HL-60 (cell line): Measurements from ENCODE around the gene SAP30L.

Source experiments
- DNase-seq, 2 experiments: peaks; one replicate each; pipeline ENCODE4 v3.0.0-alpha.2; 2010 to 2020; ENCODE audit warnings: low read depth in 1 of 2, low spot score in 1 of 2
- H3K27ac ChIP-seq: fragments of 250-450 bp; sonication (Bioruptor Pico); replicated peaks from 2 replicates; pipeline ENCODE4 v1.5.1; 2020; ENCODE audit warnings: mild to moderate bottlenecking, moderate library complexity
- H3K27me3 ChIP-seq: fragments of 250-450 bp; sonication (Bioruptor Pico); 2 replicates; pipeline ENCODE4 v1.5.1; 2021; ENCODE audit warnings: mild to moderate bottlenecking, moderate library complexity; ENCODE audit not compliant: insufficient read depth, poor library complexity, severe bottlenecking
- H3K4me3 ChIP-seq: replicated peaks from 2 replicates; pipeline ENCODE4 v1.5.1; 2011; ENCODE audit warnings: mild to moderate bottlenecking, control low read depth, low read length; ENCODE audit not compliant: insufficient read depth
- CTCF ChIP-seq: IDR thresholded peaks from one replicate; pipeline ENCODE4 v1.5.1; 2011; ENCODE audit warnings: low read length, control low read depth, inconsistent platforms; ENCODE audit not compliant: insufficient read depth
- GABPA ChIP-seq: IDR thresholded peaks from 2 replicates; pipeline ENCODE4 v1.6.1; 2012; ENCODE audit warnings: low read depth
- POLR2AphosphoS5 ChIP-seq: IDR thresholded peaks from 2 replicates; pipeline ENCODE4 v1.6.1; 2012; ENCODE audit warnings: low read depth
- REST ChIP-seq: IDR thresholded peaks from 2 replicates; pipeline ENCODE4 v1.6.1; 2012; ENCODE audit warnings: low read depth; ENCODE audit not compliant: insufficient replicate concordance
- SPI1 ChIP-seq: IDR thresholded peaks from 2 replicates; pipeline ENCODE4 v1.6.1; 2012; ENCODE audit warnings: low read depth, mild to moderate bottlenecking, borderline replicate concordance

The SAP30L gene

GRCh38 chr5:154437281-154437965 is 8.4 kb upstream of the SAP30L start:
- TF ChIP-seq CTCF (no peak), POLR2AphosphoS5 (no peak), SPI1 (no peak), GABPA (no peak), REST (no peak)
- no peak overlapping the region for H3K4me3 ChIP-seq
- no peaks in the 10 kb centered on the region for H3K27me3 ChIP-seq
- DNase-seq, result no peak
- H3K27ac ChIP-seq, result no peak overlapping the region

- Histone ChIP-seq H3K4me3 (no peak overlapping the region), H3K27ac (no peak overlapping the region), H3K27me3 (no peaks in the 10 kb centered on the region)
- TF ChIP-seq CTCF, result no peak
- TF ChIP-seq POLR2AphosphoS5, result no peak
- TF ChIP-seq GABPA, result no peak
- TF ChIP-seq REST, result no peak
- no peak for DNase-seq
These were observed 5.3 kb upstream of the SAP30L start for GRCh38 chr5:154440540-154440939.

GRCh38 chr5:154442801-154443200 is 3.0 kb upstream of the SAP30L start:
- TF ChIP-seq POLR2AphosphoS5, result no peak
- no peak for TF ChIP-seq REST
- no peak for TF ChIP-seq SPI1
- no peak for TF ChIP-seq GABPA
- no peak for TF ChIP-seq CTCF
- Histone ChIP-seq H3K27ac (no peak overlapping the region), H3K27me3 (no peaks in the 10 kb centered on the region), H3K4me3 (no peak overlapping the region)
- no peak for DNase-seq
